GM12878 (cell line): ENCODE data around the gene IPCEF1. TPM values are rescaled to one million over a fixed set of nuclear protein-coding genes. Genes with fewer than 3 reads are reported as not detected.

Experiments
- ATAC-seq: fragments of 200-7000 bp; cut with Tn5 transposase; 3 replicates; pipeline ENCODE4 v1.9.1; 2020; ENCODE audit warnings: mild to moderate bottlenecking, moderate library complexity
- BruUV-seq: library from RNA; stranded (reverse); fragments of 400-500 nt; replicated peaks from 2 replicates; lab custom pipeline; 2021; lab: Mats Ljungman, UMichigan
- CTCF ChIA-PET: fragments of 300-600 bp; sonication (Branson Sonifier 250); formaldehyde crosslinking; extraction: SDS; loops from one replicate; lab custom pipeline; 2021; ENCODE audit warnings: inconsistent platforms; lab: Yijun Ruan, JAX
- POLR2A ChIA-PET: fragments of 350-600 bp; formaldehyde crosslinking; extraction: SDS; loops from one replicate; lab custom pipeline; 2021; ENCODE audit warnings: inconsistent platforms; lab: Charles Lee
- RAD21 ChIA-PET: fragments of 300-600 bp; sonication (Branson Sonifier 250); formaldehyde crosslinking; loops from one replicate; lab custom pipeline; 2023; ENCODE audit warnings: antibody characterized with exemption; ENCODE audit not compliant: unreplicated experiment; lab: Charles Lee
- SMC1A ChIA-PET: fragments of 300-600 bp; sonication (Branson Sonifier 250); formaldehyde crosslinking; loops from one replicate; lab custom pipeline; 2023; ENCODE audit not compliant: unreplicated experiment, uncharacterized antibody; lab: Charles Lee
- DNase-seq: peaks from one replicate; pipeline ENCODE4 v3.0.0-alpha.2; 2011; ENCODE audit warnings: low read depth, low spot score
- FAIRE-seq: peaks from 3 replicates; lab custom pipeline; 2011; peaks lifted over from hg19 to GRCh38; lab: Jason Lieb, UNC
- H2AFZ ChIP-seq: 2 replicates; pipeline ENCODE4 v1.6.0; 2011; ENCODE audit warnings: low read depth, low read length, control low read depth; ENCODE audit not compliant: control insufficient read depth
- H3K27ac ChIP-seq: 2 replicates; pipeline ENCODE4 v1.5.1; 2011; ENCODE audit warnings: control low read depth; ENCODE audit not compliant: control insufficient read depth, insufficient read depth
- H3K27me3 ChIP-seq, 2 experiments: replicated peaks in 1 of 2; 2 replicates each; pipeline versions ENCODE4 v1.6.0 to v1.6.1; 2011; ENCODE audit warnings: low read length in 1 of 2; ENCODE audit not compliant: control insufficient read depth in 2 of 2, insufficient read depth in 2 of 2
- H3K36me3 ChIP-seq, 2 experiments: 2 replicates each; pipeline ENCODE4 v1.5.1; 2011; ENCODE audit warnings: low read length in 1 of 2; ENCODE audit not compliant: control insufficient read depth in 2 of 2, insufficient read depth in 2 of 2
- H3K4me1 ChIP-seq: 2 replicates; pipeline ENCODE4 v1.6.1; 2011; ENCODE audit warnings: mild to moderate bottlenecking, low read length, moderate library complexity, mixed read lengths; ENCODE audit not compliant: control insufficient read depth, insufficient read depth
- H3K4me2 ChIP-seq: 2 replicates; pipeline ENCODE4 v1.6.0; 2011; ENCODE audit warnings: control low read depth; ENCODE audit not compliant: control insufficient read depth, insufficient read depth
- H3K4me3 ChIP-seq: fragments of 200-600 bp; sonication (generic); 2 replicates; pipeline ENCODE4 v1.5.1; 2016
- H3K79me2 ChIP-seq: 2 replicates; pipeline ENCODE4 v1.6.0; 2011; ENCODE audit warnings: low read length; ENCODE audit not compliant: control insufficient read depth, insufficient read depth
- H3K9ac ChIP-seq: 2 replicates; pipeline ENCODE4 v1.8.0; 2011; ENCODE audit warnings: low read length, control low read depth, mixed read lengths; ENCODE audit not compliant: control insufficient read depth, insufficient read depth
- H3K9me3 ChIP-seq: replicated peaks from 3 replicates; pipeline ENCODE4 v1.5.1; 2011; ENCODE audit warnings: mild to moderate bottlenecking, low read length; ENCODE audit not compliant: control insufficient read depth, insufficient read depth
- H4K20me1 ChIP-seq: 2 replicates; pipeline ENCODE4 v1.6.0; 2011; ENCODE audit not compliant: control insufficient read depth, insufficient read depth
- HSF1 ChIP-seq: fragments of 150-350 bp; IDR thresholded peaks from 2 replicates; pipeline ENCODE4 v1.6.1; 2014; ENCODE audit warnings: mild to moderate bottlenecking, low read depth, low read length
- TAF1 ChIP-seq: IDR thresholded peaks from 2 replicates; pipeline ENCODE4 v1.6.1; 2011; ENCODE audit warnings: mild to moderate bottlenecking, low read depth, low read length, borderline replicate concordance
- TBL1XR1 ChIP-seq: IDR thresholded peaks from 2 replicates; pipeline ENCODE4 v1.6.1; 2012; ENCODE audit warnings: low read depth, low read length, improper control_type of control experiment
- WGBS: methylation state at CpG from one replicate; pipeline ENCODE4 v1.1.6; 2016; ENCODE audit warnings: low lambda C conversion rate; ENCODE audit not compliant: insufficient replicate concordance, insufficient coverage; ENCODE audit errors: missing lambda C conversion rate; 5-methylcytosine and 5-hydroxymethylcytosine counted together
- in situ Hi-C: fragments of 300-500 bp; cut with MboI; formaldehyde crosslinking; loops from 9 replicates; pipeline ENCODE4 v1.14.3; 2018; ENCODE audit warnings: mixed read lengths
- intact Hi-C: fragments of 100-400 bp; cut with micrococcal nuclease; formaldehyde crosslinking; loops from one replicate; pipeline ENCODE4 v1.14.2; 2022; ENCODE audit not compliant: unreplicated experiment
- polyA plus RNA-seq, 11 experiments: library from polyadenylated mRNA; depleted of rRNA in 4 of 11; unstranded in 6 of 11; stranded (reverse) in 5 of 11; fragments of >200 nt; fragmentation: Nextera tagmentation in 4 of 11; fragmentation: Illumina TruSeq in 1 of 11; extraction: Ambion mirVana in 4 of 11; extraction: Trizol in 1 of 11; gene quantifications; 1 replicate in 1 of 11; 2 replicates in 10 of 11; pipeline versions ENCODE4 v1.2.1 to v1.2.3, GENCODE V29; 2011 to 2016; ENCODE audit warnings: inconsistent platforms in 2 of 11, missing spikeins in 2 of 11, low read depth in 1 of 11
- total RNA-seq, 4 experiments: library from RNA; depleted of rRNA in 3 of 4; stranded (reverse); fragments of >200 nt in 3 of 4; fragmentation: Illumina TruSeq in 1 of 4; extraction: Trizol in 1 of 4; gene quantifications; 2 replicates each; pipeline versions ENCODE4 v1.2.1 to v1.2.3, GENCODE V29; 2013 to 2021
- TF ChIP-seq, protein P1 (sequence below): fragments of 450-650 bp; formaldehyde crosslinking; IDR thresholded peaks from 2 replicates; pipeline ENCODE4 v1.4.0; 2022; ENCODE audit warnings: mild to moderate bottlenecking, moderate library complexity

Gene IPCEF1
- total and polyA plus RNA-seq, 10 of the 15 experiments (the other 5 are each of a cell fraction or from before 2014, with no cell fraction given), result 1.3 to 137 (median 4.2) TPM

GRCh38 chr6:154370545-154370944, 13.9 kb upstream of the IPCEF1 start (continued):
- TF ChIP-seq HSF1, result no peak

DNA sequence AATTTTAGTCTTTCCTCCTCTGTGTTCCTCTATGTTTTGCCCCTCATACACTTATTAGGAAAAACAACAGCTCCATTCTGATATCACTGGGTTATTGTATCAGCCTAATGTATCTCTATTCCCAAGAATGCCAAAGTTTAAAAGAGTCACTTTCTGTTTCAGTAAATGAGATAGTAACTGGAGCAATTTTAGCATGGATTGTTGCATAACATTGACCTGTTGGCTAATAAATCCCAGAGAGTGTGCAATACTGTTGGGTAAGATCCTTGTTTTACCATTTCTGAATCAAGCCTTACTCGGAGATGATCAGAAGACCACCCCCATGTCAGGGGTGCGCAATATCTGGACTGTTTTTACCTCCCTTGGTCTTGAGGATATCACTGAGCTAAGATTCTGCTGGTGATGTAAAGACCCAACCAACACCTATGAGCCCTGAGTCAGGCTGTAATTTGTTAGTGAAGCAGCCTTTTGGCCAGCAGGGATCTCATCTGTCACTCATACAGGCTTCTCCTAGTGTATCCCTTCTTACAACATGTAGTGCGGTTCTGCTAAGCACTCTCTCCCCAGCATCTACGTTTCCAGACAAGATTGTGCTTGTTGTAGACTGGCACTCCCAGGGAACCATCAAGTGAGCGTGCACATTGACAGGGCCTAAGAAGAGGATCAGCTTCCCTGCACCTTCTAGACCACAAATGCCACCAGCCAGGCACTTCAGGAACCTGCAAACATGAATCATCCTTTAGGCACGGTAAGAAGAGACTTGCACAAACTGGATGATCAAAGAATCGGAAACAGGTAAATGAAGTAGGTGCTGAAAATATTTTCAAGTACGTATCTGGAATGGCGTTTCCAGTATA, 11.5 kb upstream of the IPCEF1 start:
- no peak for ATAC-seq
- no TSS peak for BruUV-seq
- RAD21 ChIA-PET, result no interaction called here

More for the DNA sequence above, 11.5 kb upstream of the IPCEF1 start:
- intact Hi-C loops (no loop called here), in situ Hi-C loops (no loop called here)
- Histone ChIP-seq H3K79me2 (no peaks in the 10 kb centered on the region), H3K9ac (no peak overlapping the region), H4K20me1 (no peaks in the 10 kb centered on the region), H3K27ac (no peak overlapping the region), H3K4me3 (no peak overlapping the region), H3K27me3 (peaks cover 0 to 4% of the 10 kb centered on the region in 2 experiments; a peak in 2 of 4 replicates), H3K36me3 (no peaks in the 10 kb centered on the region), H2AFZ (no peak overlapping the region), H3K4me1 (no peaks in the 10 kb centered on the region), H3K9me3 (no peaks in the 10 kb centered on the region), H3K4me2 (no peak overlapping the region)
- POLR2A ChIA-PET, result interaction anchor here (0.8 kb wide), 1 partner anchor 14 kb away, joined by 3 read pairs; no protein-coding TSS in a partner anchor
- CTCF ChIA-PET, result interaction anchor here (0.7 to 3.0 kb wide), 2 partner anchors 13 to 91 kb away, joined by 3 to 11 read pairs; no protein-coding TSS in a partner anchor
- SMC1A ChIA-PET, result interaction anchor here (4.6 kb wide), 1 partner anchor 92 kb away, joined by 28 read pairs; no protein-coding TSS in a partner anchor
- no peak for FAIRE-seq
- WGBS, result 39% methylated on average over 9 of the region's 9 CpGs
- DNase-seq, result no peak
- TF ChIP-seq, protein P1, sequence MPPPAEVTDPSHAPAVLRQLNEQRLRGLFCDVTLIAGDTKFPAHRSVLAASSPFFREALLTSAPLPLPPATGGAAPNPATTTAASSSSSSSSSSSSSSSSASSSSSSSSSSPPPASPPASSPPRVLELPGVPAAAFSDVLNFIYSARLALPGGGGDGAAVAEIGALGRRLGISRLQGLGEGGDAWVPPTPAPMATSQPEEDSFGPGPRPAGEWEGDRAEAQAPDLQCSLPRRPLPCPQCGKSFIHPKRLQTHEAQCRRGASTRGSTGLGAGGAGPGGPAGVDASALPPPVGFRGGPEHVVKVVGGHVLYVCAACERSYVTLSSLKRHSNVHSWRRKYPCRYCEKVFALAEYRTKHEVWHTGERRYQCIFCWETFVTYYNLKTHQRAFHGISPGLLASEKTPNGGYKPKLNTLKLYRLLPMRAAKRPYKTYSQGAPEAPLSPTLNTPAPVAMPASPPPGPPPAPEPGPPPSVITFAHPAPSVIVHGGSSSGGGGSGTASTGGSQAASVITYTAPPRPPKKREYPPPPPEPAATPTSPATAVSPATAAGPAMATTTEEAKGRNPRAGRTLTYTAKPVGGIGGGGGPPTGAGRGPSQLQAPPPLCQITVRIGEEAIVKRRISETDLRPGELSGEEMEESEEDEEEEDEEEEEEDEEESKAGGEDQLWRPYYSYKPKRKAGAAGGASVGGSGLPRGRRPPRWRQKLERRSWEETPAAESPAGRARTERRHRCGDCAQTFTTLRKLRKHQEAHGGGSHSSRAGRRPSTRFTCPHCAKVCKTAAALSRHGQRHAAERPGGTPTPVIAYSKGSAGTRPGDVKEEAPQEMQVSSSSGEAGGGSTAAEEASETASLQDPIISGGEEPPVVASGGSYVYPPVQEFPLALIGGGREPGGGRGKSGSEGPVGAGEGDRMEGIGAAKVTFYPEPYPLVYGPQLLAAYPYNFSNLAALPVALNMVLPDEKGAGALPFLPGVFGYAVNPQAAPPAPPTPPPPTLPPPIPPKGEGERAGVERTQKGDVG, result no peak
- no peak for TF ChIP-seq TBL1XR1
- no peak for TF ChIP-seq TAF1
